Stimulated activated CD4-positive, alpha-beta T cell treated with anti-CD3 and anti-CD28 coated beads, TNF-alpha, amount 100 ng/mL, for 24 hours (primary cell): ENCODE results near the gene SAP25.

Source experiments
- DNase-seq, 3 experiments: peaks; one replicate each; pipeline ENCODE4 v3.0.0-alpha.2; 2020; ENCODE audit warnings: low read depth in 3 of 3

Gene SAP25

GRCh38 chr7:100573691-100574361 is at the start of gene SAP25:
Gene SAP25, minus strand, starts transcription at chr7:100573900. Its CDS starts 158 bp downstream, at chr7:100573742.
- DNase-seq = no peak

GRCh38 chr7:100621554-100621953 is 47.9 kb upstream of the SAP25 start:
- no peak for DNase-seq

- DNase-seq = no peak
Observed at GRCh38 chr7:100620804-100621203, 47.1 kb upstream of the SAP25 start.

GRCh38 chr7:100620239-100620638 is 46.5 kb upstream of the SAP25 start:
- no peak for DNase-seq

GRCh38 chr7:100614308-100614861 is 40.7 kb upstream of the SAP25 start:
- no peak for DNase-seq

GRCh38 chr7:100613412-100614175 is 39.9 kb upstream of the SAP25 start:
- DNase-seq = no peak

- no peak for DNase-seq
Observed at GRCh38 chr7:100612730-100613390, 39.2 kb upstream of the SAP25 start.

- peak; percentile 96 to 98 (median 98) for DNase-seq
Observed at GRCh38 chr7:100611983-100612729, 38.5 kb upstream of the SAP25 start, which contains the start of gene MOSPD3. Gene MOSPD3, plus strand, starts transcription at chr7:100612540. Its CDS starts 252 bp downstream, at chr7:100612792.

- DNase-seq = no peak
Observed at GRCh38 chr7:100609958-100610357, 36.3 kb upstream of the SAP25 start.

- DNase-seq = no peak
Observed at GRCh38 chr7:100607111-100607510, 33.4 kb upstream of the SAP25 start.

- no peak for DNase-seq
Observed at GRCh38 chr7:100606313-100606712, 32.6 kb upstream of the SAP25 start.

GRCh38 chr7:100604976-100605911 is 31.5 kb upstream of the SAP25 start:
- peak in 1 of 3 experiments; percentile 52 for DNase-seq

GRCh38 chr7:100604028-100604975 is 30.6 kb upstream of the SAP25 start:
- peak in 2 of 3 experiments; percentile 36 to 76 for DNase-seq

GRCh38 chr7:100603726-100604027 is 30.0 kb upstream of the SAP25 start:
- DNase-seq = no peak

GRCh38 chr7:100602889-100603725 is 29.4 kb upstream of the SAP25 start:
- DNase-seq = no peak

GRCh38 chr7:100600730-100601038 is 27.0 kb upstream of the SAP25 start:
- no peak for DNase-seq

- no peak for DNase-seq
Observed at GRCh38 chr7:100599911-100600729, 26.4 kb upstream of the SAP25 start.

GRCh38 chr7:100598425-100598824 is 24.7 kb upstream of the SAP25 start:
- no peak for DNase-seq
